GM23338 (cell line): ENCODE results near the gene PTBP2. TPM values are rescaled to one million over a fixed set of nuclear protein-coding genes. Genes with fewer than 3 reads are reported as not detected.

Experiments used
- ATAC-seq: fragments of 200-7000 bp; cut with Tn5 transposase; 3 replicates; pipeline ENCODE4 v1.9.1; 2020
- DNase-seq: peaks from one replicate; pipeline ENCODE4 v3.0.0-alpha.2; 2015; ENCODE audit warnings: low spot score
- H2AFZ ChIP-seq: fragments of 200-600 bp; sonication (generic); 2 replicates; pipeline ENCODE4 v1.8.0; 2016; ENCODE audit warnings: antibody characterized with exemption, mild to moderate bottlenecking, moderate library complexity
- H3F3A ChIP-seq: fragments of 200-600 bp; sonication (generic); replicated peaks from 2 replicates; pipeline ENCODE4 v1.8.0; 2017; ENCODE audit warnings: antibody characterized with exemption, mixed run types, low read depth
- H3K27ac ChIP-seq: fragments of 200-600 bp; sonication (generic); 2 replicates; pipeline ENCODE4 v1.6.1; 2016; ENCODE audit warnings: low read depth
- H3K27me3 ChIP-seq: fragments of 200-600 bp; sonication (generic); 2 replicates; pipeline ENCODE4 v1.8.0; 2016; ENCODE audit warnings: mild to moderate bottlenecking, mixed run types, moderate library complexity; ENCODE audit not compliant: insufficient read depth
- H3K36me3 ChIP-seq: fragments of 200-600 bp; sonication (generic); 2 replicates; pipeline ENCODE4 v1.8.0; 2016; ENCODE audit warnings: mild to moderate bottlenecking; ENCODE audit not compliant: insufficient read depth
- H3K4me1 ChIP-seq: fragments of 200-600 bp; sonication (generic); 2 replicates; pipeline ENCODE4 v1.8.0; 2016; ENCODE audit warnings: mild to moderate bottlenecking, moderate library complexity; ENCODE audit not compliant: insufficient read depth
- H3K4me2 ChIP-seq: fragments of 200-600 bp; sonication (generic); 2 replicates; pipeline ENCODE4 v1.7.1; 2017; ENCODE audit warnings: mixed run types
- H3K4me3 ChIP-seq: fragments of 200-600 bp; sonication (generic); 2 replicates; pipeline ENCODE4 v1.6.1; 2016; ENCODE audit warnings: mixed run types
- H3K79me2 ChIP-seq: fragments of 200-600 bp; sonication (generic); replicated peaks from 2 replicates; pipeline ENCODE4 v1.8.0; 2017; ENCODE audit warnings: mild to moderate bottlenecking; ENCODE audit not compliant: insufficient read depth
- H3K9me2 ChIP-seq: fragments of 200-600 bp; sonication (generic); 2 replicates; pipeline ENCODE4 v1.8.0; 2017; ENCODE audit not compliant: insufficient read depth
- H4K20me1 ChIP-seq: fragments of 200-600 bp; sonication (generic); replicated peaks from 2 replicates; pipeline ENCODE4 v1.8.0; 2017; ENCODE audit warnings: mild to moderate bottlenecking; ENCODE audit not compliant: insufficient read depth
- H3K27ac Mint-ChIP-seq: 2 replicates; pipeline ENCODE4 v1.8.0; 2020; ENCODE audit warnings: inconsistent platforms, mild to moderate bottlenecking, moderate library complexity, mixed read lengths
- H3K27me3 Mint-ChIP-seq: 3 replicates; pipeline ENCODE4 v1.8.0; 2022; ENCODE audit warnings: low read depth, mild to moderate bottlenecking, moderate library complexity, mixed read lengths, inconsistent platforms; ENCODE audit not compliant: insufficient read depth, poor library complexity
- H3K36me3 Mint-ChIP-seq: 3 replicates; pipeline ENCODE4 v1.8.0; 2021; ENCODE audit warnings: low read depth, mild to moderate bottlenecking, inconsistent platforms, moderate library complexity, mixed read lengths
- H3K4me1 Mint-ChIP-seq: 3 replicates; pipeline ENCODE4 v1.8.0; 2020; ENCODE audit warnings: mild to moderate bottlenecking, inconsistent platforms, mixed read lengths
- H3K4me3 Mint-ChIP-seq: 3 replicates; pipeline ENCODE4 v1.8.0; 2021; ENCODE audit warnings: moderate library complexity, mild to moderate bottlenecking, inconsistent platforms, mixed read lengths
- H3K9me3 Mint-ChIP-seq: 3 replicates; pipeline ENCODE4 v1.8.0; 2020; ENCODE audit warnings: moderate library complexity, mild to moderate bottlenecking, inconsistent platforms, mixed read lengths
- CREB1 ChIP-seq: fragments of 250-450 bp; sonication (Bioruptor Pico); IDR thresholded peaks from 2 replicates; pipeline ENCODE4 v1.5.0; 2020; ENCODE audit warnings: low read depth, mild to moderate bottlenecking, moderate library complexity
- EZH2 ChIP-seq: fragments of 200-600 bp; sonication (generic); IDR thresholded peaks from one replicate; pipeline ENCODE4 v1.8.0; 2017; ENCODE audit warnings: antibody characterized with exemption, mild to moderate bottlenecking, low read depth; ENCODE audit not compliant: unreplicated experiment
- JUNB ChIP-seq: IDR thresholded peaks from one replicate; pipeline ENCODE4 v1.6.1; 2016; ENCODE audit warnings: antibody characterized with exemption; ENCODE audit not compliant: unreplicated experiment
- NANOG ChIP-seq: IDR thresholded peaks from 2 replicates; pipeline ENCODE4 v1.6.1; 2016; ENCODE audit warnings: antibody characterized with exemption, borderline replicate concordance
- POLR2AphosphoS5 ChIP-seq: IDR thresholded peaks from 2 replicates; pipeline ENCODE4 v1.6.1; 2016; ENCODE audit warnings: antibody characterized with exemption, low read depth
- STAT1 ChIP-seq: IDR thresholded peaks from one replicate; pipeline ENCODE4 v1.6.1; 2016; ENCODE audit warnings: antibody characterized with exemption; ENCODE audit not compliant: unreplicated experiment
- ZNF114 ChIP-seq: fragments of 250-450 bp; sonication (Bioruptor Pico); IDR thresholded peaks from 2 replicates; pipeline ENCODE4 v1.5.0; 2020; ENCODE audit warnings: mild to moderate bottlenecking, moderate library complexity
- polyA plus RNA-seq: library from polyadenylated mRNA; unstranded; fragments of >200 nt; fragmentation: Nextera tagmentation; extraction: Ambion mirVana; gene quantifications from 2 replicates; pipeline ENCODE4 v1.2.1, GENCODE V29; 2016
- total RNA-seq: library from RNA; depleted of rRNA; stranded (reverse); fragments of >200 nt; shearing (Covaris generic); gene quantifications from 2 replicates; pipeline ENCODE4 v1.2.3, GENCODE V29; 2014
- TF ChIP-seq, protein P1 (sequence below), 2 experiments: fragments of 200-600 bp in 1 of 2; sonication (generic) in 1 of 2; conservative IDR thresholded peaks; 2 replicates each; pipeline versions ENCODE4 v1.5.1 to v1.6.1; 2016 to 2017; ENCODE audit warnings: antibody characterized with exemption in 2 of 2, low read depth in 2 of 2, mild to moderate bottlenecking in 2 of 2, moderate library complexity in 1 of 2
- TF ChIP-seq, protein P2 (sequence below): IDR thresholded peaks from one replicate; pipeline ENCODE4 v1.6.1; 2018; ENCODE audit warnings: antibody characterized with exemption; ENCODE audit not compliant: unreplicated experiment

The PTBP2 gene
- total and polyA plus RNA-seq, 2 experiments from 2014 or later, result 50.2 to 108 TPM

DNA sequence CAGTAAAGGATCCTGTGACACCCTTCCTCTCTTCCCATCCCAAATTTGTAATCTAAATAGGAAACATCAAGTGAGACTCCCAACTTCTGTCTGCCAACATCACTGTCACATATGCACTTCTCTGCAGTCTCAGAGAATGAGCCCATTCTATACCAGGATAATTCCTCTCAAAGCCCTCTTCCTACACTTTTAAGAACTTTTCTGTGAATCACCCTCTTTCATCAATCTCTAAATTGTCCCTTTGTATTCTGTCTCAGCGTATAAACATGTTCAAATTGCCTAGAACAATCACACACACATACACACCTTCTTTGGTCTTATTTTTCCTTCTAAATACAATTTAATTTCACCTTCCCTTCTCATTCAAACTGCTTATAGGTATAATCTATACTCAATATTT, 111.8 kb downstream of the PTBP2 start:
- Histone ChIP-seq H3K79me2 (no peaks in the 10 kb centered on the region), H3K9me2 (no peaks in the 10 kb centered on the region; the same call in 1 of the 2 replicates), H3K36me3 (no peaks in the 10 kb centered on the region), H3K4me2 (no peak overlapping the region), H3K27me3 (no peaks in the 10 kb centered on the region), H3K27ac (no peak overlapping the region), H3K4me3 (no peak overlapping the region), H3F3A (no peaks in the 10 kb centered on the region), H4K20me1 (no peaks in the 10 kb centered on the region), H2AFZ (no peak overlapping the region), H3K4me1 (peaks cover 3% of the 10 kb centered on the region; the same call in 1 of the 2 replicates)
- DNase-seq, result no peak
- no peaks in the 10 kb centered on the region for H3K36me3 Mint-ChIP-seq
- no peak overlapping the region for H3K4me3 Mint-ChIP-seq
- peaks cover 16% of the 10 kb centered on the region for H3K4me1 Mint-ChIP-seq
- no peaks in the 10 kb centered on the region for H3K9me3 Mint-ChIP-seq
- H3K27ac Mint-ChIP-seq, result no peak overlapping the region
- TF ChIP-seq CREB1 (CRISPR knock-in tag), result no peak
- TF ChIP-seq, protein P1, sequence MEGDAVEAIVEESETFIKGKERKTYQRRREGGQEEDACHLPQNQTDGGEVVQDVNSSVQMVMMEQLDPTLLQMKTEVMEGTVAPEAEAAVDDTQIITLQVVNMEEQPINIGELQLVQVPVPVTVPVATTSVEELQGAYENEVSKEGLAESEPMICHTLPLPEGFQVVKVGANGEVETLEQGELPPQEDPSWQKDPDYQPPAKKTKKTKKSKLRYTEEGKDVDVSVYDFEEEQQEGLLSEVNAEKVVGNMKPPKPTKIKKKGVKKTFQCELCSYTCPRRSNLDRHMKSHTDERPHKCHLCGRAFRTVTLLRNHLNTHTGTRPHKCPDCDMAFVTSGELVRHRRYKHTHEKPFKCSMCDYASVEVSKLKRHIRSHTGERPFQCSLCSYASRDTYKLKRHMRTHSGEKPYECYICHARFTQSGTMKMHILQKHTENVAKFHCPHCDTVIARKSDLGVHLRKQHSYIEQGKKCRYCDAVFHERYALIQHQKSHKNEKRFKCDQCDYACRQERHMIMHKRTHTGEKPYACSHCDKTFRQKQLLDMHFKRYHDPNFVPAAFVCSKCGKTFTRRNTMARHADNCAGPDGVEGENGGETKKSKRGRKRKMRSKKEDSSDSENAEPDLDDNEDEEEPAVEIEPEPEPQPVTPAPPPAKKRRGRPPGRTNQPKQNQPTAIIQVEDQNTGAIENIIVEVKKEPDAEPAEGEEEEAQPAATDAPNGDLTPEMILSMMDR (conservative IDR thresholded peaks at IDR 0.05; ENCODE audit: low read depth in 2 of 2), result no peak
- no peak for TF ChIP-seq NANOG
- TF ChIP-seq ZNF114 (CRISPR knock-in tag), result no peak
- peaks cover 2% of the 10 kb centered on the region for H3K27me3 Mint-ChIP-seq
- ATAC-seq, result no peak

DNA sequence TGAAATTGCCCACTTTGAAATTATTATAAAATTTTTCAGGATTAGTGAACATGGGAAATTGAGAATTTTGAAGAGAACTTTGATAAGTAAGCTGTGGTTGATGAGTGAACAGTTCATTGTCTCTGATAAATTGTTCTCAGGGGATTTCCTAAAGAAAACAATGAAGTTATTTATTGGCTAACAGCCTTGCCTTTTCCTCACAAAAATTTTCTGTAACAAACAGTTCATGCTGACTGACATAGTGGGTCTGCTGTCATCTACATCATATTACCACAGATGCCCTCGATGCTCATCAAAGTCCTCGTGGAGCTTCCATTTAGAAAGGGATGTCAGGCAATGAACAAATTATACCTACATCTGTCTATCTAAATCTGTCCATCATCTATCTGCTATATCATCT, 113.4 kb downstream of the PTBP2 start:
- Histone ChIP-seq H3K4me3 (no peak overlapping the region), H3K27me3 (no peaks in the 10 kb centered on the region), H4K20me1 (no peaks in the 10 kb centered on the region), H3K9me2 (peaks cover 4% of the 10 kb centered on the region; the same call in 1 of the 2 replicates), H2AFZ (no peak overlapping the region), H3K36me3 (no peaks in the 10 kb centered on the region), H3K4me1 (peaks cover 3% of the 10 kb centered on the region; the same call in 1 of the 2 replicates), H3F3A (no peaks in the 10 kb centered on the region), H3K27ac (no peak overlapping the region), H3K4me2 (no peak overlapping the region), H3K79me2 (no peaks in the 10 kb centered on the region)
- Mint-ChIP-seq H3K4me1 (peaks cover 17% of the 10 kb centered on the region), H3K27ac (no peak overlapping the region), H3K27me3 (peaks cover 2% of the 10 kb centered on the region), H3K9me3 (no peaks in the 10 kb centered on the region), H3K4me3 (no peak overlapping the region), H3K36me3 (no peaks in the 10 kb centered on the region)
- ATAC-seq (no peak), DNase-seq (no peak)
- TF ChIP-seq JUNB (no peak), STAT1 (no peak), ZNF114 (CRISPR knock-in tag) (no peak), EZH2 (no peak), POLR2AphosphoS5 (no peak), NANOG (no peak), CREB1 (CRISPR knock-in tag) (no peak)
- TF ChIP-seq, protein P1 (conservative IDR thresholded peaks at IDR 0.05; ENCODE audit: low read depth in 2 of 2), result no peak
- TF ChIP-seq, protein P2, sequence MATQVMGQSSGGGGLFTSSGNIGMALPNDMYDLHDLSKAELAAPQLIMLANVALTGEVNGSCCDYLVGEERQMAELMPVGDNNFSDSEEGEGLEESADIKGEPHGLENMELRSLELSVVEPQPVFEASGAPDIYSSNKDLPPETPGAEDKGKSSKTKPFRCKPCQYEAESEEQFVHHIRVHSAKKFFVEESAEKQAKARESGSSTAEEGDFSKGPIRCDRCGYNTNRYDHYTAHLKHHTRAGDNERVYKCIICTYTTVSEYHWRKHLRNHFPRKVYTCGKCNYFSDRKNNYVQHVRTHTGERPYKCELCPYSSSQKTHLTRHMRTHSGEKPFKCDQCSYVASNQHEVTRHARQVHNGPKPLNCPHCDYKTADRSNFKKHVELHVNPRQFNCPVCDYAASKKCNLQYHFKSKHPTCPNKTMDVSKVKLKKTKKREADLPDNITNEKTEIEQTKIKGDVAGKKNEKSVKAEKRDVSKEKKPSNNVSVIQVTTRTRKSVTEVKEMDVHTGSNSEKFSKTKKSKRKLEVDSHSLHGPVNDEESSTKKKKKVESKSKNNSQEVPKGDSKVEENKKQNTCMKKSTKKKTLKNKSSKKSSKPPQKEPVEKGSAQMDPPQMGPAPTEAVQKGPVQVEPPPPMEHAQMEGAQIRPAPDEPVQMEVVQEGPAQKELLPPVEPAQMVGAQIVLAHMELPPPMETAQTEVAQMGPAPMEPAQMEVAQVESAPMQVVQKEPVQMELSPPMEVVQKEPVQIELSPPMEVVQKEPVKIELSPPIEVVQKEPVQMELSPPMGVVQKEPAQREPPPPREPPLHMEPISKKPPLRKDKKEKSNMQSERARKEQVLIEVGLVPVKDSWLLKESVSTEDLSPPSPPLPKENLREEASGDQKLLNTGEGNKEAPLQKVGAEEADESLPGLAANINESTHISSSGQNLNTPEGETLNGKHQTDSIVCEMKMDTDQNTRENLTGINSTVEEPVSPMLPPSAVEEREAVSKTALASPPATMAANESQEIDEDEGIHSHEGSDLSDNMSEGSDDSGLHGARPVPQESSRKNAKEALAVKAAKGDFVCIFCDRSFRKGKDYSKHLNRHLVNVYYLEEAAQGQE, result no peak
